Prostate gland (tissue), 2 donors: Measurements from ENCODE around the gene MPPED2. TPM values are rescaled to one million over a fixed set of nuclear protein-coding genes. Genes with fewer than 3 reads are reported as not detected.

Experiments
- DNase-seq: peaks from one replicate; pipeline ENCODE4 v3.0.0-alpha.2; 2019; ENCODE audit warnings: low spot score
- H3K27ac ChIP-seq, 2 donors: fragments of 200-600 bp; sonication (generic); 2 replicates each; pipeline ENCODE4 v1.5.1; 2017 to 2019
- H3K27me3 ChIP-seq: fragments of 200-600 bp; sonication (generic); replicated peaks from 2 replicates; pipeline ENCODE4 v1.5.1; 2019; ENCODE audit not compliant: insufficient read depth
- H3K36me3 ChIP-seq, 2 donors: fragments of 200-600 bp; sonication (generic); 1 replicate in 1 of 2; 2 replicates in 1 of 2; pipeline versions ENCODE4 v1.5.1 to v1.8.1; 2017 to 2019
- H3K4me1 ChIP-seq: fragments of 200-600 bp; sonication (generic); replicated peaks from 2 replicates; pipeline ENCODE4 v1.5.1; 2019
- H3K4me3 ChIP-seq, 2 donors: fragments of 200-600 bp; sonication (generic); 2 replicates each; pipeline ENCODE4 v1.5.1; 2017 to 2019
- H3K9me3 ChIP-seq: fragments of 200-600 bp; sonication (generic); 2 replicates; pipeline ENCODE4 v1.5.1; 2017
- POLR2A ChIP-seq: fragments of 450-650 bp; IDR thresholded peaks from one replicate; pipeline ENCODE4 v1.6.1; 2016; ENCODE audit warnings: antibody characterized with exemption, mild to moderate bottlenecking
- POLR2AphosphoS5 ChIP-seq: sonication (generic); formaldehyde crosslinking; IDR thresholded peaks from one replicate; pipeline ENCODE4 v1.6.1; 2017; ENCODE audit warnings: antibody characterized with exemption
- WGBS: methylation state at CpG from one replicate; pipeline ENCODE4 v1.1.5; 2018; 5-methylcytosine and 5-hydroxymethylcytosine counted together
- intact Hi-C: fragments of 100-400 bp; cut with DNase I; formaldehyde crosslinking; loops from one replicate; pipeline ENCODE4 v1.14.2; 2022
- total RNA-seq, 2 donors: library from RNA; depleted of rRNA; stranded (reverse); fragments of >200 nt; gene quantifications; one replicate each; pipeline ENCODE4 v1.1.0, GENCODE V29; 2016
- TF ChIP-seq, protein P1 (sequence below), 4 experiments: fragments of 200-600 bp in 2 of 4; fragments of 450-650 bp in 2 of 4; sonication (generic) in 2 of 4; IDR thresholded peaks; 1 replicate in 3 of 4; 2 replicates in 1 of 4; pipeline ENCODE4 v1.5.1; 2016 to 2019; ENCODE audit warnings: antibody characterized with exemption in 4 of 4, mild to moderate bottlenecking in 2 of 4, moderate library complexity in 2 of 4

The MPPED2 gene
- total RNA-seq, 2 donors from 2014 or later, result 28.4 to 34.9 TPM

DNA sequence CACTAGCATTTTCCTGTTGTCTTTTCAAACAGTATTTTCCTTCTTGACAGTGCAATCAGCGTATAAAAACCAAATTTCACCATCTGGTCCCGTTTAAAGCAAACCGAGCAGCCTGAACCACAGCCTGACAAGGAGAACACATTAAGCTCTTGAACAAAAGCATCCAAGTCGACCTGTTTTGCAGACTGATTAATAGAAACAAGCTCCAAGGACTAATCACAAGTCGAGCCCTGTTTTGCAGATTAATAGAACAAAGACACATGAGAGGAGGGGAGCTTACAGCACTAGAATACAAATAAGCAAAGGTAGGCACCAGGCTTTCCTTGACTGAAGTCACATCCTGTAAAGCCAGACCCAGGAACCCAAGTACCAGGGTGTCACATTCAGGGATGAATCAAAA lies 104.8 kb downstream of the MPPED2 start:
- no peaks in the 10 kb centered on the region for H3K9me3 ChIP-seq
- no peaks in the 10 kb centered on the region for H3K36me3 ChIP-seq
- H3K27me3 ChIP-seq, result no peaks in the 10 kb centered on the region
- WGBS, result 18% methylated on average over 5 of the region's 5 CpGs
- no peak for TF ChIP-seq POLR2AphosphoS5
- TF ChIP-seq, protein P1, sequence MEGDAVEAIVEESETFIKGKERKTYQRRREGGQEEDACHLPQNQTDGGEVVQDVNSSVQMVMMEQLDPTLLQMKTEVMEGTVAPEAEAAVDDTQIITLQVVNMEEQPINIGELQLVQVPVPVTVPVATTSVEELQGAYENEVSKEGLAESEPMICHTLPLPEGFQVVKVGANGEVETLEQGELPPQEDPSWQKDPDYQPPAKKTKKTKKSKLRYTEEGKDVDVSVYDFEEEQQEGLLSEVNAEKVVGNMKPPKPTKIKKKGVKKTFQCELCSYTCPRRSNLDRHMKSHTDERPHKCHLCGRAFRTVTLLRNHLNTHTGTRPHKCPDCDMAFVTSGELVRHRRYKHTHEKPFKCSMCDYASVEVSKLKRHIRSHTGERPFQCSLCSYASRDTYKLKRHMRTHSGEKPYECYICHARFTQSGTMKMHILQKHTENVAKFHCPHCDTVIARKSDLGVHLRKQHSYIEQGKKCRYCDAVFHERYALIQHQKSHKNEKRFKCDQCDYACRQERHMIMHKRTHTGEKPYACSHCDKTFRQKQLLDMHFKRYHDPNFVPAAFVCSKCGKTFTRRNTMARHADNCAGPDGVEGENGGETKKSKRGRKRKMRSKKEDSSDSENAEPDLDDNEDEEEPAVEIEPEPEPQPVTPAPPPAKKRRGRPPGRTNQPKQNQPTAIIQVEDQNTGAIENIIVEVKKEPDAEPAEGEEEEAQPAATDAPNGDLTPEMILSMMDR (IDR thresholded peaks at IDR 0.05), result no peak
- no peak for TF ChIP-seq POLR2A
- H3K4me3 ChIP-seq, result no peak overlapping the region
- DNase-seq, result no peak
- intact Hi-C loops, result loop anchor here (10.0 kb wide), 1 partner anchor 103 kb away; the partner anchor contains the start of gene MPPED2
- H3K4me1 ChIP-seq, result peaks cover 8% of the 10 kb centered on the region
- peak overlapping the region; percentile 19 to 28 for H3K27ac ChIP-seq

DNA sequence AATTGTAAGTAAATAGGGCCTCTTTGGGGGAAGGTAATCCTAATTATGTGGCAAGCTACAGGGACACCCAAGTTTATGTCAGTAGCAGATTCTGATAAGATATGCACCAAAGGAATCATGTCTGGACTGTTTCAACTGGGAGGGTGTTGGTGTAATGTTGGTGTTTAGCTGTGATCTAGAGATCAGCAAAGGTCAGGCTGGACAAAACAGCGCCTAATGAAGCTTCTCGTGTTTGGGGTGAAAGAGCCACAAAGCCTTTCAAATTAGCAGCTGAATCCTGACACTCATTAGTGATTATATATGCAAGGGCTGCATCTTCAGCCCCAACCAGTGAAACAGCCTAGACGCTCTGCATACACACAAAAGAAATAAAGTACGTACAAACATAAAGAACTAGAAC lies 106.3 kb downstream of the MPPED2 start:
- DNase-seq, result no peak
- no peak overlapping the region for H3K4me3 ChIP-seq
- WGBS, result 52% methylated on average over 4 of the region's 4 CpGs
- no peaks in the 10 kb centered on the region for H3K27me3 ChIP-seq
- peak overlapping the region; percentile 7 to 25 for H3K27ac ChIP-seq
- TF ChIP-seq POLR2A, result no peak
- TF ChIP-seq, protein P1 (IDR thresholded peaks at IDR 0.05), result no peak
- TF ChIP-seq POLR2AphosphoS5, result no peak
- H3K9me3 ChIP-seq, result no peaks in the 10 kb centered on the region
- intact Hi-C loops, result loop anchor here (10.0 kb wide), 1 partner anchor 105 kb away; the partner anchor contains the start of gene MPPED2
- H3K36me3 ChIP-seq, result no peaks in the 10 kb centered on the region
- H3K4me1 ChIP-seq, result peaks cover 8% of the 10 kb centered on the region

GRCh38 chr11:30478923-30479322 lies 107.2 kb downstream of the MPPED2 start:
- 35% methylated on average over 3 of the region's 3 CpGs for WGBS
- Histone ChIP-seq H3K4me1 (peaks cover 8% of the 10 kb centered on the region), H3K36me3 (no peaks in the 10 kb centered on the region), H3K9me3 (no peaks in the 10 kb centered on the region), H3K4me3 (no peak overlapping the region), H3K27ac (peak overlapping the region; percentile 24 to 25), H3K27me3 (no peaks in the 10 kb centered on the region)
- TF ChIP-seq, protein P1 (IDR thresholded peaks at IDR 0.05), result no peak
- peak; percentile 59 for TF ChIP-seq POLR2AphosphoS5
- intact Hi-C loops, result no loop called here
- no peak for DNase-seq

GRCh38 chr11:30477061-30477460 lies 109.1 kb downstream of the MPPED2 start:
- Histone ChIP-seq H3K27me3 (no peaks in the 10 kb centered on the region), H3K27ac (no peak overlapping the region), H3K4me3 (no peak overlapping the region), H3K4me1 (peaks cover 6% of the 10 kb centered on the region), H3K36me3 (no peaks in the 10 kb centered on the region), H3K9me3 (no peaks in the 10 kb centered on the region)
- DNase-seq, result no peak
- intact Hi-C loops, result no loop called here
- TF ChIP-seq, protein P1 (IDR thresholded peaks at IDR 0.05), result no peak
- no peak for TF ChIP-seq POLR2AphosphoS5
- TF ChIP-seq POLR2A, result no peak

DNA sequence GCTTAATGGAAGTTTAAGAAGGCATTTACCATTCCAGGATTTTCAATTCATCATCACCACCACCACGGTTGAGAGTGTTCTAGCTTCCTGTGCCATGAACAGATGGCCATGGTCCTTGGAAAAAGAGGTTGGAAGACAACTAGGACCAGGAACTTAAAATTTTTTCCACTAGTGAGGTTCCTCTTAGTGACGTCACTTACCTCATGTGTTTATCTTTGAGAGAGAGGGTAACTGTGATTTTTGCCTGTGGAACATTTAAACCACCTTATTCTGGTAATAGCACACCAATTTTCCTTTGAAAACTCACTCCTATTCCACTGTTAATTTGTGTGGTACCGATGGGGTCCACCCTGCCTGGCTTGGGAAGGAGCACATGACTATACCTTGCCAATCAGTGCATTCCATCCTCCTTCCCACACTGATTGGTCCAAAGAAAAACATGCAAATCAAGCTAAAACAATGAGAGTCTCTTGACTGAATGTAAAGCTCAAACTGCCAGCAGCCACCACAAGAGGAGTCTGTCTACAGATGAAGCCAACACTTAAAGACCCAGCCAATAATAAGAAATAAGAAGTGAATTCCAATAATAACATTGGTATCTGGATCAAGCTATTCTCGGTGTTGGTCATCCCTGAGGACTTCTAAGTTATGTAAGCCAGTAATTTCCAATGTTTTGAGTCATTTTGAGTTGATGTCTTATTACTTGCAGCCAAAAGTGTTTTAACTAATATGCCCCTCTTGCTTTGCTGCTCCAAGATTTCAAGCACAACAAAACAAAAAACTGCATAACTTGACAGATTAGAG lies 111.8 kb downstream of the MPPED2 start:
- 76% methylated on average over 4 of the region's 4 CpGs for WGBS
- DNase-seq, result no peak
- Histone ChIP-seq H3K36me3 (no peaks in the 10 kb centered on the region), H3K27ac (no peak overlapping the region), H3K9me3 (no peaks in the 10 kb centered on the region), H3K4me1 (no peaks in the 10 kb centered on the region), H3K27me3 (no peaks in the 10 kb centered on the region), H3K4me3 (no peak overlapping the region)
- intact Hi-C loops, result no loop called here
- TF ChIP-seq POLR2A, result no peak
- TF ChIP-seq, protein P1 (IDR thresholded peaks at IDR 0.05), result no peak
- no peak for TF ChIP-seq POLR2AphosphoS5
